K562 (cell line): Measurements from ENCODE around the gene TOM1. TPM values are rescaled to one million over a fixed set of nuclear protein-coding genes. Genes with fewer than 3 reads are reported as not detected.

ENCODE experiments used
- ATAC-seq: fragments of 200-7000 bp; cut with Tn5 transposase; 3 replicates; pipeline ENCODE4 v1.9.1; 2020; ENCODE audit warnings: moderate library complexity
- BruUV-seq: library from RNA; stranded (reverse); fragments of 400-500 nt; replicated peaks from 2 replicates; lab custom pipeline; 2021; lab: Mats Ljungman, UMichigan
- CTCF ChIA-PET: fragments of 300-600 bp; formaldehyde crosslinking; extraction: SDS; loops from one replicate; lab custom pipeline; 2021; ENCODE audit warnings: low intra/inter-chr PET ratio; lab: Yijun Ruan, JAX
- POLR2A ChIA-PET: fragments of 300-600, 350-650 bp; sonication (Branson Sonifier 250); formaldehyde crosslinking; extraction: SDS; loops from one replicate; lab custom pipeline; 2021; ENCODE audit warnings: antibody characterized with exemption, inconsistent platforms; lab: Yijun Ruan, JAX
- DNase-seq, 4 experiments: peaks; one replicate each; pipeline versions ENCODE4 v3.0.0 to v3.0.0-alpha.2; 2011 to 2018; ENCODE audit warnings: low spot score in 3 of 4, mixed read lengths in 3 of 4; ENCODE audit errors: extremely low read depth in 1 of 4
- FAIRE-seq: peaks from 2 replicates; lab custom pipeline; 2011; peaks lifted over from hg19 to GRCh38; lab: Jason Lieb, UNC
- H2AFZ ChIP-seq: 2 replicates; pipeline ENCODE4 v1.6.0; 2011; ENCODE audit warnings: low read depth, low read length, control low read depth, inconsistent platforms
- H3K27ac ChIP-seq: fragments of 200-600 bp; 3 replicates; pipeline ENCODE4 v1.8.0; 2011; ENCODE audit warnings: low read depth, mild to moderate bottlenecking, control low read depth, inconsistent platforms, low read length, moderate library complexity, mixed read lengths; ENCODE audit errors: extremely low read depth
- H3K27me3 ChIP-seq, 2 experiments: fragments of 300-600 bp in 1 of 2; 2 replicates in 1 of 2; 3 replicates in 1 of 2; pipeline versions ENCODE4 v1.6.0 to v1.8.0; 2011; ENCODE audit warnings: inconsistent platforms in 2 of 2, low read length in 2 of 2, mild to moderate bottlenecking in 1 of 2, mixed read lengths in 1 of 2, moderate library complexity in 1 of 2; ENCODE audit not compliant: control insufficient read depth in 2 of 2, insufficient read depth in 2 of 2
- H3K36me3 ChIP-seq: fragments of 300-600 bp; 3 replicates; pipeline ENCODE4 v1.8.0; 2011; ENCODE audit warnings: mild to moderate bottlenecking, low read length, inconsistent platforms; ENCODE audit not compliant: control insufficient read depth, insufficient read depth
- H3K4me1 ChIP-seq, 2 experiments: fragments of 200-600 bp in 1 of 2; replicated peaks in 1 of 2; 2 replicates in 1 of 2; 3 replicates in 1 of 2; pipeline versions ENCODE4 v1.5.1 to v1.8.0; 2011; ENCODE audit warnings: inconsistent platforms in 2 of 2, low read length in 2 of 2, mild to moderate bottlenecking in 1 of 2, mixed read lengths in 1 of 2, moderate library complexity in 1 of 2; ENCODE audit not compliant: control insufficient read depth in 2 of 2, insufficient read depth in 2 of 2
- H3K4me2 ChIP-seq: 2 replicates; pipeline ENCODE4 v1.6.1; 2011; ENCODE audit warnings: low read length, control low read depth, inconsistent platforms, mixed read lengths; ENCODE audit not compliant: insufficient read depth
- H3K4me3 ChIP-seq: fragments of 200-600 bp; sonication (generic), shearing (Covaris generic); 2 replicates; pipeline ENCODE4 v1.5.1; 2016; ENCODE audit warnings: control low read depth, inconsistent platforms
- H3K79me2 ChIP-seq: fragments of 200-600 bp; 3 replicates; pipeline ENCODE4 v1.8.0; 2011; ENCODE audit warnings: low read length, inconsistent platforms; ENCODE audit not compliant: control insufficient read depth, insufficient read depth
- H3K9ac ChIP-seq, 2 experiments: 2 replicates each; pipeline versions ENCODE4 v1.6.0 to v1.6.1; 2011; ENCODE audit warnings: low read depth in 2 of 2, low read length in 2 of 2, control low read depth in 1 of 2, inconsistent platforms in 1 of 2, mild to moderate bottlenecking in 1 of 2, mixed read lengths in 1 of 2; ENCODE audit not compliant: insufficient read depth in 1 of 2
- H3K9me1 ChIP-seq: one replicate; pipeline ENCODE4 v1.6.0; 2011; ENCODE audit warnings: inconsistent platforms, mild to moderate bottlenecking, low read length, moderate library complexity; ENCODE audit not compliant: control insufficient read depth, insufficient read depth
- H3K9me3 ChIP-seq: replicated peaks from 2 replicates; pipeline ENCODE4 v1.5.1; 2011; ENCODE audit warnings: low read depth, low read length, inconsistent platforms; ENCODE audit not compliant: control insufficient read depth, insufficient read depth
- H4K20me1 ChIP-seq: replicated peaks from 2 replicates; pipeline ENCODE4 v1.6.1; 2011; ENCODE audit warnings: low read length, inconsistent platforms, mixed read lengths; ENCODE audit not compliant: control insufficient read depth, insufficient read depth
- BMI1 ChIP-seq: fragments of 150-350 bp; IDR thresholded peaks from 2 replicates; pipeline ENCODE4 v1.6.1; 2014; ENCODE audit warnings: low read length
- BRF2 ChIP-seq: IDR thresholded peaks from 3 replicates; pipeline ENCODE4 v1.6.1; 2011; ENCODE audit warnings: borderline replicate concordance, mild to moderate bottlenecking; ENCODE audit not compliant: insufficient read length, insufficient read depth
- DACH1 ChIP-seq: fragments of 450-650 bp; IDR thresholded peaks from 2 replicates; pipeline ENCODE4 v1.6.1; 2018; ENCODE audit not compliant: partially characterized antibody
- EHMT2 ChIP-seq: fragments of 450-650 bp; IDR thresholded peaks from 2 replicates; pipeline ENCODE4 v1.6.1; 2018; ENCODE audit warnings: antibody characterized with exemption
- HMGN3 ChIP-seq: IDR thresholded peaks from 2 replicates; pipeline ENCODE4 v1.6.1; 2011; ENCODE audit warnings: borderline replicate concordance, low read depth, mild to moderate bottlenecking, mixed read lengths, low read length; ENCODE audit not compliant: insufficient read length; ENCODE audit errors: extremely low read depth
- MTF1 ChIP-seq: fragments of 250-450 bp; sonication (Bioruptor Pico); IDR thresholded peaks from 2 replicates; pipeline ENCODE4 v1.9.0; 2021; ENCODE audit warnings: moderate library complexity, mild to moderate bottlenecking, inconsistent platforms, borderline replicate concordance
- POLR2A ChIP-seq: fragments of 450-650 bp; conservative IDR thresholded peaks from 2 replicates; pipeline ENCODE4 v1.6.1; 2016
- POLR2AphosphoS5 ChIP-seq: IDR thresholded peaks from 2 replicates; pipeline ENCODE4 v1.6.1; 2011; ENCODE audit warnings: mild to moderate bottlenecking, low read depth, low read length, moderate library complexity; ENCODE audit not compliant: control insufficient read depth, insufficient read depth
- RAD51 ChIP-seq: fragments of 450-650 bp; IDR thresholded peaks from 2 replicates; pipeline ENCODE4 v1.7.1; 2016; ENCODE audit warnings: low read depth, mild to moderate bottlenecking, borderline replicate concordance
- ZNF134 ChIP-seq: fragments of 250-450 bp; sonication (Bioruptor Pico); conservative IDR thresholded peaks from 2 replicates; pipeline ENCODE4 v1.4.0; 2020
- ZNF668 ChIP-seq: fragments of 250-450 bp; sonication (Bioruptor Pico); IDR thresholded peaks from 2 replicates; pipeline ENCODE4 v1.8.0; 2022; ENCODE audit warnings: mild to moderate bottlenecking, inconsistent platforms
- ZNF764 ChIP-seq: fragments of 250-450 bp; sonication (Bioruptor Pico); IDR thresholded peaks from 2 replicates; pipeline ENCODE4 v1.4.0; 2020; ENCODE audit warnings: low read depth, mild to moderate bottlenecking, moderate library complexity
- WGBS: fragments of 100-300 bp; shearing (Covaris generic); methylation state at CpG from one replicate; pipeline ENCODE4 v1.1.6; 2016; ENCODE audit warnings: low coverage, mixed read lengths; ENCODE audit not compliant: insufficient coverage; ENCODE audit errors: missing lambda C conversion rate; 5-methylcytosine and 5-hydroxymethylcytosine counted together
- in situ Hi-C: fragments of 300-500 bp; cut with MboI; formaldehyde crosslinking; loops from 4 replicates; pipeline ENCODE4 v1.15.0; 2018; ENCODE audit warnings: inconsistent platforms, mixed read lengths
- intact Hi-C: fragments of 100-400 bp; cut with micrococcal nuclease; formaldehyde crosslinking; loops from 2 replicates; pipeline ENCODE4 v1.14.2; 2022
- polyA plus RNA-seq, 8 experiments: library from polyadenylated mRNA; depleted of rRNA in 4 of 8; stranded (reverse) in 5 of 8; unstranded in 3 of 8; fragments of >200 nt; fragmentation: Nextera tagmentation in 2 of 8; fragmentation: Illumina TruSeq in 1 of 8; extraction: Ambion mirVana in 2 of 8; extraction: Trizol in 1 of 8; gene quantifications; 2 replicates each; pipeline versions ENCODE4 v1.2.1 to v1.2.3, GENCODE V29; 2011 to 2014; ENCODE audit warnings: inconsistent platforms in 1 of 8, missing spikeins in 1 of 8
- total RNA-seq, 7 experiments: library from RNA; depleted of rRNA in 6 of 7; stranded (reverse); fragments of >200 nt in 6 of 7; fragmentation: Illumina TruSeq in 2 of 7; extraction: Trizol in 2 of 7; gene quantifications; 2 replicates each; pipeline versions ENCODE4 v1.2.1 to v1.2.3, GENCODE V29; 2011 to 2021; ENCODE audit warnings: low replicate concordance in 1 of 7
- TF ChIP-seq, protein P1 (sequence below): fragments of 450-650 bp; IDR thresholded peaks from 2 replicates; pipeline ENCODE4 v1.6.1; 2016; ENCODE audit warnings: antibody characterized with exemption
- TF ChIP-seq, protein P2 (sequence below): fragments of 150-350 bp; conservative IDR thresholded peaks from 2 replicates; pipeline ENCODE4 v1.6.1; 2014; ENCODE audit warnings: low read length
- TF ChIP-seq, protein P3 (sequence below): IDR thresholded peaks from 3 replicates; pipeline ENCODE4 v1.6.1; 2011; ENCODE audit warnings: borderline replicate concordance, mild to moderate bottlenecking, moderate library complexity; ENCODE audit not compliant: insufficient read length; ENCODE audit errors: extremely low read depth

The TOM1 gene
- total and polyA plus RNA-seq, 9 of the 15 experiments (the other 6 are each of a cell fraction or from before 2014, with no cell fraction given), result 0.64 to 20.6 (median 12.0) TPM

GRCh38 chr22:35381424-35382009 lies 81.8 kb downstream of the TOM1 start:
- BruUV-seq, result no TSS peak
- Histone ChIP-seq H3K9me1 (no peaks in the 10 kb centered on the region), H3K27ac (no peak overlapping the region), H3K4me2 (no peak overlapping the region), H3K9ac (no peak overlapping the region), H3K36me3 (no peaks in the 10 kb centered on the region), H3K9me3 (no peaks in the 10 kb centered on the region), H3K4me3 (no peak overlapping the region), H3K4me1 (peaks cover 18 to 23% of the 10 kb centered on the region in 2 experiments), H3K27me3 (no peaks in the 10 kb centered on the region), H2AFZ (no peak overlapping the region), H4K20me1 (no peaks in the 10 kb centered on the region), H3K79me2 (no peaks in the 10 kb centered on the region)
- CTCF ChIA-PET, result no interaction called here
- POLR2A ChIA-PET, result no interaction called here
- no peak for DNase-seq
- 34% methylated on average over 5 of the region's 5 CpGs for WGBS
- no peak for FAIRE-seq
- no peak for ATAC-seq
- intact Hi-C loops (no loop called here), in situ Hi-C loops (no loop called here)
- TF ChIP-seq ZNF668 (no peak), EHMT2 (no peak), ZNF134 (CRISPR knock-in tag) (no peak), POLR2A (no peak), POLR2AphosphoS5 (no peak), BRF2 (no peak), ZNF764 (no peak), HMGN3 (no peak), MTF1 (no peak), RAD51 (no peak), DACH1 (no peak), BMI1 (no peak)
- TF ChIP-seq, protein P1, sequence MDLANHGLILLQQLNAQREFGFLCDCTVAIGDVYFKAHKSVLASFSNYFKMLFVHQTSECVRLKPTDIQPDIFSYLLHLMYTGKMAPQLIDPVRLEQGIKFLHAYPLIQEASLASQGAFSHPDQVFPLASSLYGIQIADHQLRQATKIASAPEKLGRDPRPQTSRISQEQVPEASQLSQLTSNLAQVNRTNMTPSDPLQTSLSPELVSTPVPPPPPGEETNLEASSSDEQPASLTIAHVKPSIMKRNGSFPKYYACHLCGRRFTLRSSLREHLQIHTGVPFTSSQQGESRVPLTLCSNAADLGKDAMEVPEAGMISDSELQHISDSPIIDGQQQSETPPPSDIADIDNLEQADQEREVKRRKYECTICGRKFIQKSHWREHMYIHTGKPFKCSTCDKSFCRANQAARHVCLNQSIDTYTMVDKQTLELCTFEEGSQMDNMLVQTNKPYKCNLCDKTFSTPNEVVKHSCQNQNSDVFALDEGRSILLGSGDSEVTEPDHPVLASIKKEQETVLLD, result no peak
- TF ChIP-seq, protein P2, sequence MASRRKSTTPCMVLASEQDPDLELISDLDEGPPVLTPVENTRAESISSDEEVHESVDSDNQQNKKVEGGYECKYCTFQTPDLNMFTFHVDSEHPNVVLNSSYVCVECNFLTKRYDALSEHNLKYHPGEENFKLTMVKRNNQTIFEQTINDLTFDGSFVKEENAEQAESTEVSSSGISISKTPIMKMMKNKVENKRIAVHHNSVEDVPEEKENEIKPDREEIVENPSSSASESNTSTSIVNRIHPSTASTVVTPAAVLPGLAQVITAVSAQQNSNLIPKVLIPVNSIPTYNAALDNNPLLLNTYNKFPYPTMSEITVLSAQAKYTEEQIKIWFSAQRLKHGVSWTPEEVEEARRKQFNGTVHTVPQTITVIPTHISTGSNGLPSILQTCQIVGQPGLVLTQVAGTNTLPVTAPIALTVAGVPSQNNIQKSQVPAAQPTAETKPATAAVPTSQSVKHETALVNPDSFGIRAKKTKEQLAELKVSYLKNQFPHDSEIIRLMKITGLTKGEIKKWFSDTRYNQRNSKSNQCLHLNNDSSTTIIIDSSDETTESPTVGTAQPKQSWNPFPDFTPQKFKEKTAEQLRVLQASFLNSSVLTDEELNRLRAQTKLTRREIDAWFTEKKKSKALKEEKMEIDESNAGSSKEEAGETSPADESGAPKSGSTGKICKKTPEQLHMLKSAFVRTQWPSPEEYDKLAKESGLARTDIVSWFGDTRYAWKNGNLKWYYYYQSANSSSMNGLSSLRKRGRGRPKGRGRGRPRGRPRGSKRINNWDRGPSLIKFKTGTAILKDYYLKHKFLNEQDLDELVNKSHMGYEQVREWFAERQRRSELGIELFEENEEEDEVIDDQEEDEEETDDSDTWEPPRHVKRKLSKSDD, result no peak
- TF ChIP-seq, protein P3, sequence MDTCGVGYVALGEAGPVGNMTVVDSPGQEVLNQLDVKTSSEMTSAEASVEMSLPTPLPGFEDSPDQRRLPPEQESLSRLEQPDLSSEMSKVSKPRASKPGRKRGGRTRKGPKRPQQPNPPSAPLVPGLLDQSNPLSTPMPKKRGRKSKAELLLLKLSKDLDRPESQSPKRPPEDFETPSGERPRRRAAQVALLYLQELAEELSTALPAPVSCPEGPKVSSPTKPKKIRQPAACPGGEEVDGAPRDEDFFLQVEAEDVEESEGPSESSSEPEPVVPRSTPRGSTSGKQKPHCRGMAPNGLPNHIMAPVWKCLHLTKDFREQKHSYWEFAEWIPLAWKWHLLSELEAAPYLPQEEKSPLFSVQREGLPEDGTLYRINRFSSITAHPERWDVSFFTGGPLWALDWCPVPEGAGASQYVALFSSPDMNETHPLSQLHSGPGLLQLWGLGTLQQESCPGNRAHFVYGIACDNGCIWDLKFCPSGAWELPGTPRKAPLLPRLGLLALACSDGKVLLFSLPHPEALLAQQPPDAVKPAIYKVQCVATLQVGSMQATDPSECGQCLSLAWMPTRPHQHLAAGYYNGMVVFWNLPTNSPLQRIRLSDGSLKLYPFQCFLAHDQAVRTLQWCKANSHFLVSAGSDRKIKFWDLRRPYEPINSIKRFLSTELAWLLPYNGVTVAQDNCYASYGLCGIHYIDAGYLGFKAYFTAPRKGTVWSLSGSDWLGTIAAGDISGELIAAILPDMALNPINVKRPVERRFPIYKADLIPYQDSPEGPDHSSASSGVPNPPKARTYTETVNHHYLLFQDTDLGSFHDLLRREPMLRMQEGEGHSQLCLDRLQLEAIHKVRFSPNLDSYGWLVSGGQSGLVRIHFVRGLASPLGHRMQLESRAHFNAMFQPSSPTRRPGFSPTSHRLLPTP, result no peak
